Liver (tissue), 9 donors: Measurements from ENCODE around the gene ZNF557. TPM values are rescaled to one million over a fixed set of nuclear protein-coding genes. Genes with fewer than 3 reads are reported as not detected.

Source experiments
- DNase-seq: peaks from one replicate; pipeline ENCODE4 v3.0.0-alpha.2; 2017; ENCODE audit warnings: low spot score
- H3K27ac ChIP-seq, 2 donors: one replicate each; pipeline ENCODE4 v1.7.0; 2013; ENCODE audit warnings: inconsistent platforms in 2 of 2, low read length in 2 of 2, control low read depth in 1 of 2, low read depth in 1 of 2, mild to moderate bottlenecking in 1 of 2
- H3K27me3 ChIP-seq, 4 donors: one replicate each; pipeline versions ENCODE4 v1.6.1 to v1.7.0; 2013; ENCODE audit warnings: low read length in 3 of 4, inconsistent platforms in 1 of 4, mild to moderate bottlenecking in 1 of 4, moderate library complexity in 1 of 4; ENCODE audit not compliant: control insufficient read depth in 4 of 4, insufficient read depth in 4 of 4
- H3K36me3 ChIP-seq, 4 donors: one replicate each; pipeline versions ENCODE4 v1.6.1 to v1.7.0; 2013; ENCODE audit warnings: low read length in 3 of 4, mild to moderate bottlenecking in 3 of 4, low read depth in 1 of 4, moderate library complexity in 1 of 4; ENCODE audit not compliant: control insufficient read depth in 4 of 4, insufficient read depth in 3 of 4
- H3K4me1 ChIP-seq, 4 donors: one replicate each; pipeline versions ENCODE4 v1.6.1 to v1.7.0; 2013; ENCODE audit warnings: low read length in 3 of 4, mild to moderate bottlenecking in 3 of 4, moderate library complexity in 1 of 4; ENCODE audit not compliant: control insufficient read depth in 4 of 4, insufficient read depth in 4 of 4
- H3K4me3 ChIP-seq, 3 donors: one replicate each; pipeline versions ENCODE4 v1.6.1 to v1.7.0; 2013; ENCODE audit warnings: low read length in 3 of 3, control low read depth in 1 of 3, low read depth in 1 of 3, mild to moderate bottlenecking in 1 of 3
- H3K9ac ChIP-seq, 2 donors: one replicate each; pipeline ENCODE4 v1.7.0; 2013; ENCODE audit warnings: low read length in 2 of 2, mild to moderate bottlenecking in 2 of 2, moderate library complexity in 2 of 2, control low read depth in 1 of 2, low read depth in 1 of 2
- H3K9me3 ChIP-seq, 4 donors: one replicate each; pipeline versions ENCODE4 v1.6.1 to v1.7.0; 2013; ENCODE audit warnings: low read length in 3 of 4; ENCODE audit not compliant: control insufficient read depth in 4 of 4
- ATF3 ChIP-seq: IDR thresholded peaks from 2 replicates; pipeline ENCODE4 v1.6.1; 2016; ENCODE audit warnings: antibody characterized with exemption
- CTCF ChIP-seq: fragments of 150-350 bp; IDR thresholded peaks from 2 replicates; pipeline ENCODE4 v1.5.1; 2017; ENCODE audit warnings: improper control_type of control experiment, low read depth, low read length; ENCODE audit not compliant: missing input control
- EGR1 ChIP-seq, 2 donors: IDR thresholded peaks; 2 replicates each; pipeline ENCODE4 v1.6.1; 2016 to 2018; ENCODE audit warnings: antibody characterized with exemption in 2 of 2, low read depth in 2 of 2
- FOXA1 ChIP-seq: IDR thresholded peaks from 2 replicates; pipeline ENCODE4 v1.6.1; 2016; ENCODE audit warnings: antibody characterized with exemption
- FOXA2 ChIP-seq: IDR thresholded peaks from 2 replicates; pipeline ENCODE4 v1.6.1; 2016; ENCODE audit warnings: antibody characterized with exemption
- GABPA ChIP-seq, 2 donors: IDR thresholded peaks in 1 of 2; conservative IDR thresholded peaks in 1 of 2; 2 replicates each; pipeline ENCODE4 v1.6.1; 2016; ENCODE audit warnings: antibody characterized with exemption in 2 of 2, mild to moderate bottlenecking in 1 of 2, moderate library complexity in 1 of 2
- HNF4A ChIP-seq, 2 donors: conservative IDR thresholded peaks; 2 replicates each; pipeline ENCODE4 v1.6.1; 2016; ENCODE audit warnings: antibody characterized with exemption in 2 of 2, mild to moderate bottlenecking in 2 of 2
- HNF4G ChIP-seq: IDR thresholded peaks from 2 replicates; pipeline ENCODE4 v1.6.1; 2016; ENCODE audit warnings: antibody characterized with exemption
- JUND ChIP-seq, 2 donors: IDR thresholded peaks; 2 replicates each; pipeline ENCODE4 v1.6.1; 2016; ENCODE audit warnings: antibody characterized with exemption in 2 of 2
- NR2F2 ChIP-seq: IDR thresholded peaks from 2 replicates; pipeline ENCODE4 v1.6.1; 2016; ENCODE audit warnings: antibody characterized with exemption
- RAD21 ChIP-seq, 2 donors: IDR thresholded peaks; 2 replicates each; pipeline ENCODE4 v1.6.1; 2016; ENCODE audit warnings: antibody characterized with exemption in 2 of 2, mild to moderate bottlenecking in 2 of 2
- REST ChIP-seq: IDR thresholded peaks from 2 replicates; pipeline ENCODE4 v1.6.1; 2016; ENCODE audit warnings: antibody characterized with exemption, mild to moderate bottlenecking
- RXRA ChIP-seq, 2 donors: IDR thresholded peaks; 2 replicates each; pipeline ENCODE4 v1.6.1; 2017 to 2018; ENCODE audit warnings: antibody characterized with exemption in 2 of 2, mild to moderate bottlenecking in 1 of 2
- SP1 ChIP-seq: IDR thresholded peaks from 2 replicates; pipeline ENCODE4 v1.6.1; 2018; ENCODE audit warnings: antibody characterized with exemption, mild to moderate bottlenecking
- TAF1 ChIP-seq: conservative IDR thresholded peaks from 2 replicates; pipeline ENCODE4 v1.6.1; 2016; ENCODE audit warnings: antibody characterized with exemption, mild to moderate bottlenecking
- YY1 ChIP-seq: IDR thresholded peaks from 2 replicates; pipeline ENCODE4 v1.6.1; 2016; ENCODE audit warnings: antibody characterized with exemption, mild to moderate bottlenecking
- WGBS: extraction: QIAGEN DNeasy Blood & Tissue Kit; methylation state at CpG from one replicate; pipeline ENCODE4 v1.1.7; 2013; 5-methylcytosine and 5-hydroxymethylcytosine counted together
- polyA plus RNA-seq, 2 donors: library from polyadenylated mRNA; stranded (reverse) in 1 of 2; unstranded in 1 of 2; fragments of 200-250 nt in 1 of 2; fragments of >200 nt in 1 of 2; fragmentation: Nextera tagmentation in 1 of 2; extraction: Ambion mirVana in 1 of 2; gene quantifications; one replicate each; pipeline versions ENCODE4 v1.2.1 to v1.2.3, GENCODE V29; 2013 to 2015
- total RNA-seq, 2 donors: library from RNA; depleted of rRNA; stranded (reverse); fragments of >200 nt; gene quantifications; one replicate each; pipeline ENCODE4 v1.2.3, GENCODE V29; 2014
- donor health status: healthy.
- donor health status: healthy.
- donor health status: healthy.
- donor health status: healthy.
- donor health status: healthy.

Gene ZNF557
- total and polyA plus RNA-seq, 4 donors: 1.4 to 6.0 (median 3.8) TPM

- TF ChIP-seq RXRA (IDR thresholded peaks at IDR 0.05): no peak
- TF ChIP-seq GABPA (IDR thresholded peaks at IDR 0.05 in 1 of 2, conservative IDR thresholded peaks at IDR 0.05 in 1 of 2): no peak
- no peak for TF ChIP-seq EGR1 (IDR thresholded peaks at IDR 0.05; ENCODE audit: low read depth in 2 of 2)
- no peak for TF ChIP-seq FOXA2
- no peak for TF ChIP-seq YY1
- no peak for TF ChIP-seq JUND (IDR thresholded peaks at IDR 0.05)
- no peak for TF ChIP-seq SP1
- TF ChIP-seq RAD21 (IDR thresholded peaks at IDR 0.05): no peak
- no peak for TF ChIP-seq TAF1
- no peak for TF ChIP-seq HNF4G
- no peak for TF ChIP-seq ATF3
- H3K27me3 ChIP-seq: no peaks in the 10 kb centered on the region
- H3K4me1 ChIP-seq: no peaks in the 10 kb centered on the region
- peaks cover 30 to 87% (median 54%) of the 10 kb centered on the region in 4 donors for H3K9me3 ChIP-seq
- H3K36me3 ChIP-seq: peaks cover 59 to 93% (median 87%) of the 10 kb centered on the region in 4 donors
- no peak overlapping the region for H3K27ac ChIP-seq
- DNase-seq: no peak
- WGBS: 98% methylated on average over 2 of the region's 2 CpGs
- no peak overlapping the region for H3K9ac ChIP-seq
- no peak overlapping the region for H3K4me3 ChIP-seq
Measured at GRCh38 chr19:7078008-7078407, 8.5 kb downstream of the ZNF557 start.

GRCh38 chr19:7083076-7083956, 13.8 kb downstream of the ZNF557 start:
- no peak for DNase-seq
- Histone ChIP-seq H3K27ac (no peak overlapping the region), H3K4me1 (no peaks in the 10 kb centered on the region), H3K9ac (no peak overlapping the region), H3K4me3 (peak overlapping the region in 2 of 3 donors; percentile 44 to 73), H3K9me3 (peaks cover 59 to 97% (median 65%) of the 10 kb centered on the region in 4 donors), H3K36me3 (peaks cover 37 to 63% (median 61%) of the 10 kb centered on the region in 4 donors), H3K27me3 (no peaks in the 10 kb centered on the region)
- 98% methylated on average over 15 of the region's 15 CpGs for WGBS
- no peak for TF ChIP-seq FOXA1
- no peak for TF ChIP-seq HNF4A (conservative IDR thresholded peaks at IDR 0.05)
- TF ChIP-seq HNF4G: no peak
- TF ChIP-seq YY1: no peak
- no peak for TF ChIP-seq REST
- TF ChIP-seq JUND (IDR thresholded peaks at IDR 0.05): no peak
- TF ChIP-seq CTCF: no peak
- TF ChIP-seq GABPA (IDR thresholded peaks at IDR 0.05 in 1 of 2, conservative IDR thresholded peaks at IDR 0.05 in 1 of 2): no peak
- TF ChIP-seq RXRA (IDR thresholded peaks at IDR 0.05): no peak
- TF ChIP-seq NR2F2: no peak
- TF ChIP-seq RAD21 (IDR thresholded peaks at IDR 0.05): no peak
- no peak for TF ChIP-seq ATF3
